IPS-NIHi7 (cell line): Measurements from ENCODE around the gene RAG1.
"Not testable (repeated sequence)": the region's sequence is repeated elsewhere in the genome, so short reads cannot be mapped to it uniquely, and the experiment has no call there.

Experiments used
- DNase-seq: peaks from one replicate; pipeline ENCODE4 v3.0.0; 2012; ENCODE audit warnings: mixed read lengths; ENCODE audit errors: extremely low spot score

Gene RAG1

DNA sequence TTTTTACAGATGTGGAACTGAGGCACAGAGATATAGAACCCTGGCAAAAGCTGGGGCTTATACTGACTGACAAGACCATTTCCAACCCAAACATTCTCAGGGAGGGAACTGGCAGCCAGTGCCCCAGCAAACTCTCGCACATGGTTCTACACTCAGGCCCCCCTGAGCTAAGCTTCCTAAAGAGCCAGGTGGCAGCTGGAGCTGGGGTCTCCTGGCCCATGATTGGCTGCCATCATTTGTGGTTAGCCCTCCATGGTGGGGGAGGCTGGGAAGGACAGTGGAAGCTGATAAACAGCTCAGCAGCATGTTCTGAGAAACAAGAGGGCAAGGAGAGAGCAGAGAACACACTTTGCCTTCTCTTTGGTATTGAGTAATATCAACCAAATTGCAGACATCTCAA lies at the start of gene RAG1:
Gene RAG1, plus strand, starts transcription at position 314 of the 400 bp plus-strand sequence. CDS start 5,298 bp downstream, outside the sequence.
- DNase-seq = no peak

DNA sequence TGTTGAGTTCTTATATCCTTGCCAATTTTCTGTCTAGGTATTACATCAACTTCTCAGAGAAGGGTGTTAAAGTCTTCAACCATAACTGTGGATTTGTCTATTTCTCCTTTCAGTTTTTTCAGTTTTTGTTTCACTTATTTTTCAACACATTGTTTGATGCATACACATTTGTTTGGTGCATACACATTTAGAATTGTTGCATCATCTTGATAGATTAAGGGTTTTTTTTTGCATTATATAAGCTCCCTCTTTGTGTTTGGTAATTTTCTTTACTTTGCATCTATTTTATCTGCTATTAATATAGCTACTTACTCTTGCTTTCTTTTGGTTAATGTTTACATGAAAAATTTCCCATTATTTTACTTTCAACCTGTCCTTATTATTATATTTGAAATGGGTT lies 37.0 kb upstream of the RAG1 start:
- no peak for DNase-seq

DNA sequence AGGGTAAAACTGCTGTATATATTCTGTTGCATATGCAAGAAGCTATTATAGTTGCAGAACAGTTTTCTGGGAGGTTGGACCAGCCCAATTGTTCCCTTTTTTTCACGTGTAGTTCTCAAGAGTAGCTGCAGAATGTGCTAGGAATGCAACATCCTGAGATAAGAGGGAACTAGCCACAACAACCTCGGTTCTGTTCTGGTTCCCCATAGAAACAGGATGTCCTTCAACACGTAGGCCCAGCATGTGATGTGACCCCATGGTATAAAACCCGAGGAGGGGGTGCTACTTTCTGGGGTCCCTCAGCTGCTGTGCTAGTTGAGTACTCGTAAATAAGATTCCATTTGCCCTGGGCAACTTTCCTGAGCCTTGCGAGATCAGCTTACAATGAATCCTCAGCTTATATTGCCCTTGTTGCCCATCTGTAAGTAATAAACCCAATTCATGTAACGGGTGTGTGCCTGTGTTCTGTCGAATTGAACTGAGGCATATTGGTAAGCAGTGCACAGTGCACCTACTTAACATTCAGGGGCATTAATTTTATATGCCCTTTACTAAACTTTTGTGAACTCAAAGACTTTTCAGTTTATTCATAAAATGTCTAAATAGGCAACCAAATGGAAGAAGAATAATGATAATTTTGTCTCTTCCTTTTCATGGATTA lies 34.7 kb upstream of the RAG1 start:
- no peak for DNase-seq

DNA sequence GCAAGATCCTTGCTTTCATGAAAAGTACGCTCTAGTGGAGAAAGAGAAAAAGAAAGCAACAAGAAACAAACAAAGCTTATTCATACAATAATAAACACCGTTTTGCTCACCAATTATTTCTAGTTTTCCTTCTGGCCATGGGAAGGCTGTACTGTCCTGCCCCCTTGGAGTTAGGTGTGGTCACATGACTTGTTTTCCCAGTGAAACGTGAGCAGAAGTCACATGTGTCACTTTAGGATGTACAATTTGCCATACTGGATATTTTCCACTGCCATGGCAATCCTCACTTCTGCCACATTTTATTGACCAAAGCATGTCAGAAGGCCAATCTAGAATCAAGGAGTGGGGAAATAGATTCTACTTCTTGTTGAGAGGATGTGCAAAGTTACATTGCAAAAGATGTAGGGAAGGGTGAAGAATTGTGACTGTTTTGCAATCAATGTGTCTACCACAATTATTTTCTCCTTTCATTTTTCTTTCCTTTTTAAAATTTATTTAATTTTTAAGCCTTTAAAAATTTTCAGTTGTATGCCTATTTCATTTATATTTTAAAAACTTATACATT lies 33.4 kb upstream of the RAG1 start:
- DNase-seq = no peak

DNA sequence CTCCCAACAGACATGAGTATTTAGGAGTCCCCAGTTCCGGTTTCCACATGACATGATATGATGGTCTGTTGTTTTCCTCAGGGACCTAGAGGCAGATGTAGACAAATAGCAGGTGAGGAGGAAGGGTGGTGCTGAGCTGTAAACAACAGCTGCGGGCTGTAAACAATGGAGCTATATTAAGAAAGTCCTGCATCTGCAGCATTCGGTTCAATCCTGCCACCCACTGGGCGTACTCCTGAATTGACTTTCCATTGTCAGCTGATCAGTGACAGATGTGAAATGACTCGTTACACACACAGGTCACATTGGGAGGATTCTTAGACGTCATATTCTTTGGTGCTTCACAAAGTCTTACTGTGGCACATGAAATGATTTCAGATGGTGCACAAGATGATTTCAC lies 26.8 kb upstream of the RAG1 start:
- no peak for DNase-seq

DNA sequence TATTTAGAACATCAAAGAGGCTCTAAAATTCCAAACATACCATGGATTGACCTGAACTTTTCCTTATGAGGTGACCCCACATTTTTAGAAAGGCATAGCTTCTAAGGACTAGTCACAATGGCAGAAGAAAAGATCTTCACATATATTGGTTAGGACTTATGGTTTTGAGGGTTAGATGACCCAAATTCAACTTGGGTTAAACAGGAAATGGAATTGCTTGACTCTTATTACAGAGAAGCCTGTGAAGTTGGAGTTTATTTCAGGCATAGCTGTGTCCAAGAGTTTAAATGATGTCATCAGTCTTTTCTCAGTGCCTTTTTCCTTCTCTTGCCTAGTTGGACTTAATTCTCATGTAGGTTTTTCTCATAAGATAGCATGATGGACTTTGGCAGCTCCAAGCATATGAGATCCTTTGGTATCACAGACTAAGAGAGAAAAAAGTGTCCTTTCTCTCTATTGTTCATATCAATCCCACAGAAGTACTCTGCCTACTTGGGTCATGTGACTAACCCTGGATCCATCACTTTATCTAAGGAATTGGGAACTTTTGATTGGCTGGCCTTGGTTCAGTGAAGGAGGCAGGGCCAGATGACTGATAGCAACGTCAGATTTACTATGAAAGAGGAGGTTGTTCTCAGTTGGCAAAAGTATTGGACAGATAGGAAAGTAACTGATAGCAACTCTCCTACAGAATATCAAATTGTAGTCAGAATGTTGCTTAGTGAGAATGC lies 17.3 kb upstream of the RAG1 start:
- no peak for DNase-seq

DNA sequence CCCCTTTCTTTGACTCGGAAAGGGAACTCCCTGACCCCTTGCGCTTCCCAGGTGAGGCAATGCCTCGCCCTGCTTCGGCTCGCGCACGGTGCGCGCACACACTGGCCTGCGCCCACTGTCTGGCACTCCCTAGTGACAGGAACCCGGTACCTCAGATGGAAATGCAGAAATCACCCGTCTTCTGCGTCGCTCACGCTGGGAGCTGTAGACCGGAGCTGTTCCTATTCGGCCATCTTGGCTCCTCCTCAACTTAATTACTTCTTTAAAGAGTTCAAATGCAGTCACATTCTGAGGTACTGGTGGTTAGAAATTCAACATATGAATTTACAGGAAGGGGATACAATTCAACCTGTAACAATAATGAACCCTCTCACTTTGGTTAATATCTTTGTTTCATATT lies 10.4 kb upstream of the RAG1 start:
- not testable (repeated sequence) for DNase-seq

DNA sequence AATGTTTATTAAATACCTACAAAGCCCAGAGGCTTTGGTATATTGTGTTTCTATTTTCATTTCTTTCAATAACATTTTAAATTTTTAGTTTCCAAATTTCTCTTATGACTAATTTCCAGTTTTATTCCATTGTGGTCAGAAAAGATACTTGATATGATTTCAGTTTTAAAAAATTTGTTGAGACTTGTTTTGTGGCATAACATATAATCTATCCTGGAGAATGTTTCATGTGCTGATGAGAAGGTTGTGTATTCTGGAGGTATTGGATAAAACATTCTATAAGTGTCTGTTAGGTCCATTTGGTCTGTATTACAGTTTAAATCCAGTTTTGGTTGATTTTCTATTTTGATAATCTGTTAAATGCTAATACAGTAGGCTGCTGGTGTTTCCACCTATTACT lies 9.8 kb upstream of the RAG1 start:
- no peak for DNase-seq

DNA sequence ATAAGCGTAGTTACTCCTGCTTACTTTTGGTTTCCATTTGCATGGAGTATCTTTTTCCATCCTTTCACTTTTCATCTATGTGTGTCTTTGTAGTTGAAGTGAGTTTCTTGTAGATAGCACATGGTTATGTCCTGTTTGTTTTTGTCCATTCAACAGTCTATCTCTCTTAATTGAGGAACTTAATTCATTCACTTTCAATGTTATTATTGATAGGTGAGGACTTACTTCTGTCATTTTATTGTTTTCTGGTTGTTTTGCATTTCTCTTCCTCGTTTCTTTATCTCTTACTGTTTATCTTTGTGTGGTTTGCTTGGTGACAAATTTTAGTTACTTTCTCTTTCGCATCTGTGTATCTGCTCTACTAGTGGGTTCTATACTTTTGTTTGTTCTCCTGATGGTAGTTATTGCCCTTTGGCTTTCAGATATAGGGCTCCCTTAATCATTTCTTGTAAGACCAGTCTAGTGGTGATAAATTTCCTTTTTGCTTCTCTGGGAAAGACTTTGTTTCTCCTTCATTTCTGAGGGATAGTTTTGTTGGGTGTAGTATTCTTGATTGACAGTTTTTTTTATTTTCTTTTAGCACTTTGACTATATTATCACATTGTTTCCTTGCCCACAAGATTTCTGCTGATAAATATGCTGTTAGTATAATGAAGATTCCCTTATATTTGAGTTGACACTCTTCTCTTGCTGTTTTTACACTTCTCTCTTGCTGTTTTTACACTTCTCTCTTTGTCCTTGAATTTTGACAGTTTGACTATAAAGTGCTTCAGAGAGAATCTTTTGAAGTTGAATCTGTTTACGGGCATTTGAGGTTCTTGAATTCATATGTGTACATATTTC lies 9.0 kb upstream of the RAG1 start:
- DNase-seq = no peak

DNA sequence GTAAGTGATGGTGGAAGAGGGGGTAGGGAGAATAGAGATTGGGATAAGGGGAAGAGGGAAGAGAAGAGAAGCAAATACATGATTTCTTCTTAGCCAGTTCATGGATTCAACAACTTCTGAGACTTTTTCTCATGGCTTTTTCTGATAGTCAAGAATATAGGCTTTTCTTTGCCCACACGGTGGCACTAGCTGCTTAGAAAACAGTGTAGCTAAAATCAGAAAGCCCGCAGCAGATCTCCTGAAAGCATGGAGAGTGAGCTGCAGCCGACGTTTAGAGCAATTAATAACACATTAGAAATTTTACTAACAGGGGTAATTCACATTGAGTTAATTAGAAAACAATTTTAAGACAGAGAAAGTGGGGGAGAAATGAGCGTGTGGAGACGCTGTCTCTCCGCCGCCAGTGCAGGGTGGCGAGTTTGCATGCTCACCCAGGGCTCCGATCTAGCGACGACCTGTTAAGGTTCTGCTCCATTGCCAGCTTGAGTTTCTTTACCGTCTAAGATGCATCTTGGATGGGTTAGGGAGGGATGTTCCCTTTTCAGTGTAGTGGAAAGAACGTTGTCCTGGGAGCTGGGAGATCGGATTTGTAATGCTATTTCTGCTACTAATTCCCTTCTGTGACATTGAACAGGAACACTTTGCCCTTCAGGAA lies 3.3 kb upstream of the RAG1 start:
- DNase-seq = no peak

DNA sequence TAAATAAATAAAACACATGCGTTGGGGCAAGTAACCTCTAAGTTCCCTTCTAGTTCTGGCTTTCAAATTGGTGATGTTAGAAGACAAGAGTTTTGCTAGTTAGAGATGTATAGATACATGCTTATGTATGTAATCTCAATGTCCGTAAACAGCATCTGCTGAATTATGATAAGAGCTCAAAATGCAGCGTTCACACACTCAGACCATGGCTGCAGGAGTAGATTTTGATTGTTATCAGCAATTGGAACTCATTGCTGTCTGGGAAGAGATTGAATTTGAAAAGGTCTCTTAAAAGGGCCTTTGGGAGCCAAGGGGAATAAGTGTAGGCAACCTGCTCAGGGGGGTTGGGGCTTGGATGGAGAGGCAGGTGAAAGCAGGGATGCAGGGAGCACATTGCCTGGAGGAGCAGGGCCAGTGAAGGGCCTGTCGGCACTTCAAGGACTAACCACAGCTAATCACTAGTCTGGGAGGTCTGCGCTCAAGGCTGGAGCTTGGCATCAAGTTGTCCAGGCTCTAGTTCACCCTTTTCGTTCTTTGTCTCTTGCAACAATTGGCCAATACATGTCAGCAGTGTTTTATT lies 2.7 kb upstream of the RAG1 start:
- no peak for DNase-seq

DNA sequence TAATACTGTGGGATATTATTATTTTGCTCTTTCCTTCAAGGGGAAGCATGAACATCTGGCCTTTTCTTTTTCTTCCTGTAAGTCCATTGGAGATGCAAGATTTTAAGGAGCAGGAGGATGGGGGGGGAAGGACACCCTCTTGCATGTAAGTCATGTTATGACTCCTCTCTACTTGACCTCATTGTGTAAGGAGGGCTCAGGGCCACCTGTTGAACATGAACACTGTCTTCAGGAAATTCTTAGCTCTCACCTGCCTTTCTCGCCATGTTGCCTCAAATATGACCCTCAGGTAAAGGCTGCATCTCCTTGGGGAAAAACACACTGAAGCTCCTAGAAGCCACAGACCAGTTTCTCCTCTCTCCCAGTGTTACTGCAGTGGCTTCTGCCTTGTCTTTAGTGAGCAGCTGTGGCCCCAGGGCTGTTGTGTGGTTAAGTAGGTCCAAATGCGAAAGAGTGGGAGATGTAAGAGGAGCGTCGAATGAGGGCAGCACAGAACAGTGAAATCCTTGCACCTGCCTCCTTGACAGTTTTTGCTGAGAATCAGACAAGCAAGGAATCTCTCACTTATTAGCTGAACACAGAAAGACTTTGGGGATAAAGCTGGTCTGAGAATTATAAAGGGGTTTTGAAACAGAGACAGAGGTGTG lies 1.3 kb upstream of the RAG1 start:
- DNase-seq = no peak

DNA sequence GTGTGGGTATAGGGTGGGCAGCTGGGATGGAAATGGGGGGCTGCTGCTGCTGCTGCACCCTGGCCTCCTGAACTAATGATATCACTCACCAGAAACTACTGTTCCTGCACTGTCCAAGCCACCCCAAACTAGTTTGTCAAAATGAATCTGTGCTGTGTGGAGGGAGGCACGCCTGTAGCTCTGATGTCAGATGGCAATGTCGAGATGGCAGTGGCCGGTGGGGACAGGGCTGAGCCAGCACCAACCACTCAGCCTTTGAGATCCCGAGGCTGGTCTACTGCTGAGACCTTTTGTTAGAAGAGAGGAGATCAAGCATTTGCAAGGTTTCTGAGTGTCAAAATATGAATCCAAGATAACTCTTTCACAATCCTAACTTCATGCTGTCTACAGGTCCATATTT lies 1.3 kb downstream of the RAG1 start:
- DNase-seq = no peak

DNA sequence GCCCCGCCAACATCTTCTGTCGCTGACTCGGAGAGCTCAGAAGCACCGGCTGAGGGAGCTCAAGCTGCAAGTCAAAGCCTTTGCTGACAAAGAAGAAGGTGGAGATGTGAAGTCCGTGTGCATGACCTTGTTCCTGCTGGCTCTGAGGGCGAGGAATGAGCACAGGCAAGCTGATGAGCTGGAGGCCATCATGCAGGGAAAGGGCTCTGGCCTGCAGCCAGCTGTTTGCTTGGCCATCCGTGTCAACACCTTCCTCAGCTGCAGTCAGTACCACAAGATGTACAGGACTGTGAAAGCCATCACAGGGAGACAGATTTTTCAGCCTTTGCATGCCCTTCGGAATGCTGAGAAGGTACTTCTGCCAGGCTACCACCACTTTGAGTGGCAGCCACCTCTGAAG lies 6.7 kb downstream of the RAG1 start:
- no peak for DNase-seq

DNA sequence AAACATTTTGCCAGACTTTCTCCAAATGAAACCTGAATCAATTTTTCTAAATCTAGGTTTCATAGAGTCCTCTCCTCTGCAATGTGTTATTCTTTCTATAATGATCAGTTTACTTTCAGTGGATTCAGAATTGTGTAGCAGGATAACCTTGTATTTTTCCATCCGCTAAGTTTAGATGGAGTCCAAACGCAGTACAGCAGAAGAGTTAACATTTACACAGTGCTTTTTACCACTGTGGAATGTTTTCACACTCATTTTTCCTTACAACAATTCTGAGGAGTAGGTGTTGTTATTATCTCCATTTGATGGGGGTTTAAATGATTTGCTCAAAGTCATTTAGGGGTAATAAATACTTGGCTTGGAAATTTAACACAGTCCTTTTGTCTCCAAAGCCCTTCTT lies 9.6 kb downstream of the RAG1 start:
- no peak for DNase-seq

DNA sequence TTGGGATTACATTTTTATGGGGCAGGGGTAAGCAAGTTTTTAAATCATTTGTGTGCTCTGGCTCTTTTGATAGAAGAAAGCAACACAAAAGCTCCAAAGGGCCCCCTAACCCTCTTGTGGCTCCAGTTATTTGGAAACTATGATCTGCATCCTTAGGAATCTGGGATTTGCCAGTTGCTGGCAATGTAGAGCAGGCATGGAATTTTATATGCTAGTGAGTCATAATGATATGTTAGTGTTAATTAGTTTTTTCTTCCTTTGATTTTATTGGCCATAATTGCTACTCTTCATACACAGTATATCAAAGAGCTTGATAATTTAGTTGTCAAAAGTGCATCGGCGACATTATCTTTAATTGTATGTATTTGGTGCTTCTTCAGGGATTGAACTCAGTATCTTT lies 10.1 kb downstream of the RAG1 start:
- DNase-seq = no peak

DNA sequence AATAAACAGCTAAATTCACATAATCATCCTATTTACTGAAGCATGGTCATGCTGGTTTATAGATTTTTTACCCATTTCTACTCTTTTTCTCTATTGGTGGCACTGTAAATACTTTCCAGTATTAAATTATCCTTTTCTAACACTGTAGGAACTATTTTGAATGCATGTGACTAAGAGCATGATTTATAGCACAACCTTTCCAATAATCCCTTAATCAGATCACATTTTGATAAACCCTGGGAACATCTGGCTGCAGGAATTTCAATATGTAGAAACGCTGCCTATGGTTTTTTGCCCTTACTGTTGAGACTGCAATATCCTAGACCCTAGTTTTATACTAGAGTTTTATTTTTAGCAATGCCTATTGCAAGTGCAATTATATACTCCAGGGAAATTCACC lies 10.7 kb downstream of the RAG1 start:
- DNase-seq = no peak

DNA sequence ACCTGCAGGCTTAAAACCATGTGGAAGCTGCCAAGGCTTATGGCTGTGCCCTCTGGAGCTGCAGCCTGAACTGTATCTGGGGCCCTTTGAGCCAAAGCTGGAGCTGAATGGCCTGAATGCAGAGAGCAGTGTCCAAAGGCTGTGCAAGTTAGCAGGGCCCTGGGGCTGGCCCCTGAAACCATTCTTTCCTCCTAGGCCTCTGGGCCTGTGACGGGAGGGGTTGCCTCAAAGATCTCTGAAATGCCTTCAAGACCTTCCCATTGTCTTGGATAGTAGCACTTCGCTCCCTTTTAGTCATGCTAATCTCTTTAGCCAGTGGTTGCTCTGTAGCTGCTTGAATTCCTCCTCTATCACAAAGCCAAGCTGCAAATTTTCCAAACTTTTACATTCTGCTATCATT lies 13.7 kb downstream of the RAG1 start:
- no peak for DNase-seq

DNA sequence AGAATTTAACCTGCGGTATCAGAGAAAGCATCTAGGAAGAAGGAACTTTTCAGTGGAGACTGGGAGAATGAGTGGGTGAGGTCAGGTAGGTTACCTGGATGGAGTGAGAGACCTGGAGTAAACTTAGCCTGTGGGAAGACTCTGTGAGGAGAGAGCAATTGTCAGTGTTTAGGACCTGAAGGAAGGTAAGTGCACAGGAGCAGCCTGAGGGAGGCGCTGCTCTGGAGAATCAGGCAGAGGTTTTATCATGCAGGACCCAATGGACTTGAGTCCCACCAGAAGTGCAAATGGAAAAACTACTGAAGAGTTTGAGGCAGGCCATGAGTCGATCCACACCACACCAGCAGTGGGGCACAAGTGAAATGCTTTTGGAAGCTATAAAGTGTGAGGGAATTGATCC lies 15.9 kb downstream of the RAG1 start:
- no peak for DNase-seq

DNA sequence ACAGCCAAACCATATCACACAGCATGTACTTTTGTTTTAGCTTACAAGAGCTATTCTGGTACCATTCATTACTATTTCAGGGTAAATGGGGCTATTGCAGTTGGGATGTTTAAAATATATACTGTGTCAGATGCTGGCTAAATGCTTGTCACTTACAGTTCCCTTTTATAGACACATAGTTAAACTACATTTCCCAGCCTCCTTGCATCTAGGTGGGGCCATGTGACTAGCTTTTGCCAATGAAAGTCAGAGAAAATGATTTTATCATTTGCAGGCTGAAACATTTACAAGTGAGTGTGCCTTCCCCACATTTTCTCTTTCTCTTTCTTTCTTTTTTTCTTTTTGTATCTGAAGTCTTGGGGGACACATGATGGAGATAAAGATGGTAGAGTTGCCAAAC lies 18.7 kb downstream of the RAG1 start:
- no peak for DNase-seq

DNA sequence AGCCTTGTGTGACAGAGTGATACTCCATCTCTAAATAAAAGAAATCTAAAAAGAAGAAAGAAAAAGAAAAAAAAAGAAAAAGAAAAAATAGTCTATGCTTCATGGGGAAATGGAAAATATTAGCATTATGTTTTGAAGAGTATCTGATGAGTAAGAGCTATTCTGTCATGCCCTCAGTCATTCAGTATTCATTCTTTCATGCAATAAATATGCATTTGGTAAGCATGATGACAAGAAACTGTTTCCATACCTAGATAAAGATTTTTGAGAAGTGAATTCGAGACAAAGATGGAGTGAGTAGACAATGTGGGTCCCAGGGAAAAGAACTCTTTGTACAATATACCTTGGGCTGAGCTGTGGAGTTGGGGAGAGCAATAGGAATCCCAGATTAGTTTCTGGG lies 20.3 kb downstream of the RAG1 start:
- DNase-seq = no peak
